ENCODE measurements around the gene CCDC3. TPM values are rescaled to one million over a fixed set of nuclear protein-coding genes. Genes with fewer than 3 reads are reported as not detected.
"Not testable (repeated sequence)": the region's sequence is repeated elsewhere in the genome, so short reads cannot be mapped to it uniquely, and the experiment has no call there.

Gene CCDC3
- polyA plus RNA-seq, 2 donors, result 3.2 to 24.3 TPM

DNA sequence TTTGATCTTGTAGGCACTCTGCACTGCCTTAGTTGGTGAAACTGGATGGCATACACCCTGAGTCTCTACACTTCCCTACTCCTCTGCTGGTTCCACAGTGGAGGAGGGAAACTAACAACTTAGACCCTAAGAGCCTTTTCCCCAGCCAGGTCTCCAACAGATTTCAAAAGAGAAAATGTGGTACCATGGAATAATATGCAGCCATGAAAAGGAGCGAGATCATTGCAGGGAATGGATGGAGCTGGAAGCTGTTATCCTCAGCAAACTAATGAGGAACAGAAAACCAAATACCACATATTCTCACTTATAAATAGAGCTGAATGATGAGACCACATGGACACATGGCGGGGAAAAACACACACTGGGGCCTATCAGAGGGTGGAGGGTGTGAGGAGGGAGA is 36.3 kb upstream of the CCDC3 start:
- no peaks in the 10 kb centered on the region for H3K36me3 ChIP-seq (ENCODE audit: control insufficient read depth in 2 of 2, insufficient read depth in 2 of 2, low read length in 1 of 2)
- H3K27ac ChIP-seq (ENCODE audit: low read depth in 2 of 2, low read length in 1 of 2), result no peak overlapping the region
- H3K9me3 ChIP-seq (ENCODE audit: control insufficient read depth in 2 of 2, insufficient read depth in 1 of 2, low read depth in 1 of 2, low read length in 1 of 2), result no peaks in the 10 kb centered on the region
- 90 to 93% methylated on average over 2 of the region's 2 CpGs for WGBS, 2 donors
- H3K4me3 ChIP-seq (ENCODE audit: low read depth in 1 of 2, low read length in 2 of 2), result no peak overlapping the region
- H3K4me1 ChIP-seq (ENCODE audit: control insufficient read depth in 2 of 2, insufficient read depth in 2 of 2, low read length in 1 of 2), result no peaks in the 10 kb centered on the region
- H3K27me3 ChIP-seq (ENCODE audit: control insufficient read depth in 1 of 2, insufficient read depth in 2 of 2, low read length in 2 of 2), result no peaks in the 10 kb centered on the region

- no peaks in the 10 kb centered on the region for H3K4me1 ChIP-seq (ENCODE audit: control insufficient read depth in 2 of 2, insufficient read depth in 2 of 2, low read length in 1 of 2)
These were observed 35.3 kb upstream of the CCDC3 start for GRCh38 chr10:13036841-13037240.

GRCh38 chr10:13035731-13036130 is 34.2 kb upstream of the CCDC3 start:
- H3K27me3 ChIP-seq (ENCODE audit: control insufficient read depth in 1 of 2, insufficient read depth in 2 of 2, low read length in 2 of 2); H3K27ac ChIP-seq (ENCODE audit: low read depth in 2 of 2, low read length in 1 of 2); H3K36me3 ChIP-seq (ENCODE audit: control insufficient read depth in 2 of 2, insufficient read depth in 2 of 2, low read length in 1 of 2); H3K4me1 ChIP-seq (ENCODE audit: control insufficient read depth in 2 of 2, insufficient read depth in 2 of 2, low read length in 1 of 2); H3K4me3 ChIP-seq (ENCODE audit: low read depth in 1 of 2, low read length in 2 of 2); H3K9me3 ChIP-seq (ENCODE audit: control insufficient read depth in 2 of 2, insufficient read depth in 1 of 2, low read depth in 1 of 2, low read length in 1 of 2): not testable (repeated sequence)
- WGBS, 2 donors, result 79 to 81% methylated on average over 9 of the region's 9 CpGs

More at GRCh38 chr10:13036841-13037240, 35.3 kb upstream of the CCDC3 start:
- 74 to 80% methylated on average over 4 of the region's 4 CpGs for WGBS, 2 donors
- no peaks in the 10 kb centered on the region for H3K9me3 ChIP-seq (ENCODE audit: control insufficient read depth in 2 of 2, insufficient read depth in 1 of 2, low read depth in 1 of 2, low read length in 1 of 2)
- H3K4me3 ChIP-seq (ENCODE audit: low read depth in 1 of 2, low read length in 2 of 2), result no peak overlapping the region
- no peaks in the 10 kb centered on the region for H3K27me3 ChIP-seq (ENCODE audit: control insufficient read depth in 1 of 2, insufficient read depth in 2 of 2, low read length in 2 of 2)
- H3K36me3 ChIP-seq (ENCODE audit: control insufficient read depth in 2 of 2, insufficient read depth in 2 of 2, low read length in 1 of 2), result no peaks in the 10 kb centered on the region
- no peak overlapping the region for H3K27ac ChIP-seq (ENCODE audit: low read depth in 2 of 2, low read length in 1 of 2)

- Histone ChIP-seq H3K36me3 (ENCODE audit: control insufficient read depth in 2 of 2, insufficient read depth in 2 of 2, low read length in 1 of 2) (no peaks in the 10 kb centered on the region), H3K27ac (ENCODE audit: low read depth in 2 of 2, low read length in 1 of 2) (no peak overlapping the region), H3K27me3 (ENCODE audit: control insufficient read depth in 1 of 2, insufficient read depth in 2 of 2, low read length in 2 of 2) (peaks cover 2 to 3% of the 10 kb centered on the region in 2 donors), H3K4me3 (ENCODE audit: low read depth in 1 of 2, low read length in 2 of 2) (no peak overlapping the region), H3K9me3 (ENCODE audit: control insufficient read depth in 2 of 2, insufficient read depth in 1 of 2, low read depth in 1 of 2, low read length in 1 of 2) (peaks cover 0 to 7% of the 10 kb centered on the region in 2 donors), H3K4me1 (ENCODE audit: control insufficient read depth in 2 of 2, insufficient read depth in 2 of 2, low read length in 1 of 2) (no peaks in the 10 kb centered on the region)
- WGBS, 2 donors, result 65 to 68% methylated on average over 5 of the region's 5 CpGs
These were observed 25.4 kb upstream of the CCDC3 start for GRCh38 chr10:13026873-13027272.

- 64 to 79% methylated on average over 2 of the region's 2 CpGs for WGBS, 2 donors
- no peak overlapping the region for H3K4me3 ChIP-seq (ENCODE audit: low read depth in 1 of 2, low read length in 2 of 2)
- H3K27me3 ChIP-seq (ENCODE audit: control insufficient read depth in 1 of 2, insufficient read depth in 2 of 2, low read length in 2 of 2), result peaks cover 2 to 3% of the 10 kb centered on the region in 2 donors
- no peak overlapping the region for H3K27ac ChIP-seq (ENCODE audit: low read depth in 2 of 2, low read length in 1 of 2)
- H3K36me3 ChIP-seq (ENCODE audit: control insufficient read depth in 2 of 2, insufficient read depth in 2 of 2, low read length in 1 of 2), result no peaks in the 10 kb centered on the region
- no peaks in the 10 kb centered on the region for H3K4me1 ChIP-seq (ENCODE audit: control insufficient read depth in 2 of 2, insufficient read depth in 2 of 2, low read length in 1 of 2)
- H3K9me3 ChIP-seq (ENCODE audit: control insufficient read depth in 2 of 2, insufficient read depth in 1 of 2, low read depth in 1 of 2, low read length in 1 of 2), result peaks cover 0 to 7% of the 10 kb centered on the region in 2 donors
These were observed 22.2 kb upstream of the CCDC3 start for GRCh38 chr10:13023754-13024153.

DNA sequence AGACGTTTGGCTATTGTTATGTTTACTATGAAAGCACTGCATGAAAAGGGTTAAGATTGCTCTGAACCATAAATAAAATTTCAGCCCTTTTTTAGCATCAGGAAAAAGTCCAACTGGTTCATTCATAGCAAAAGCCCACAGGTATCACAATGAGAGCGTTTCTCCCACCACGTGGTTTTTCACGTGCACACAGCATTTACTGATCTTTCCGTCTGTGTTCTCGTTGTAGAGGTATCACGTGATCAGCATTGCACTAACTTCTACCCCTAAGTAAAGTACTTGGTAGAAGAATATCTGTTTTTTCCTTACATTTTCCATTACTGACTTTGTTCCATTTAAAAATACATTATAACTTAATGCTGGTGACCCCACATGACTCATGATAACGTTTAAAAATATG is 17.8 kb upstream of the CCDC3 start:
- WGBS, 2 donors, result 59 to 74% methylated on average over 8 of the region's 8 CpGs
- H3K27ac ChIP-seq (ENCODE audit: low read depth in 2 of 2, low read length in 1 of 2), result no peak overlapping the region
- no peak overlapping the region for H3K4me3 ChIP-seq (ENCODE audit: low read depth in 1 of 2, low read length in 2 of 2)
- H3K27me3 ChIP-seq (ENCODE audit: control insufficient read depth in 1 of 2, insufficient read depth in 2 of 2, low read length in 2 of 2), result peaks cover 0 to 2% of the 10 kb centered on the region in 2 donors
- H3K9me3 ChIP-seq (ENCODE audit: control insufficient read depth in 2 of 2, insufficient read depth in 1 of 2, low read depth in 1 of 2, low read length in 1 of 2), result peaks cover 0 to 7% of the 10 kb centered on the region in 2 donors
- H3K4me1 ChIP-seq (ENCODE audit: control insufficient read depth in 2 of 2, insufficient read depth in 2 of 2, low read length in 1 of 2), result no peaks in the 10 kb centered on the region
- H3K36me3 ChIP-seq (ENCODE audit: control insufficient read depth in 2 of 2, insufficient read depth in 2 of 2, low read length in 1 of 2), result no peaks in the 10 kb centered on the region

GRCh38 chr10:13018171-13018570 is 16.7 kb upstream of the CCDC3 start:
- WGBS, 2 donors, result 52 to 59% methylated on average over 3 of the region's 3 CpGs
- Histone ChIP-seq H3K9me3 (ENCODE audit: control insufficient read depth in 2 of 2, insufficient read depth in 1 of 2, low read depth in 1 of 2, low read length in 1 of 2) (peaks cover 0 to under 1% of the 10 kb centered on the region in 2 donors), H3K36me3 (ENCODE audit: control insufficient read depth in 2 of 2, insufficient read depth in 2 of 2, low read length in 1 of 2) (no peaks in the 10 kb centered on the region), H3K27me3 (ENCODE audit: control insufficient read depth in 1 of 2, insufficient read depth in 2 of 2, low read length in 2 of 2) (no peaks in the 10 kb centered on the region), H3K4me1 (ENCODE audit: control insufficient read depth in 2 of 2, insufficient read depth in 2 of 2, low read length in 1 of 2) (no peaks in the 10 kb centered on the region), H3K4me3 (ENCODE audit: low read depth in 1 of 2, low read length in 2 of 2) (no peak overlapping the region), H3K27ac (ENCODE audit: low read depth in 2 of 2, low read length in 1 of 2) (no peak overlapping the region)

DNA sequence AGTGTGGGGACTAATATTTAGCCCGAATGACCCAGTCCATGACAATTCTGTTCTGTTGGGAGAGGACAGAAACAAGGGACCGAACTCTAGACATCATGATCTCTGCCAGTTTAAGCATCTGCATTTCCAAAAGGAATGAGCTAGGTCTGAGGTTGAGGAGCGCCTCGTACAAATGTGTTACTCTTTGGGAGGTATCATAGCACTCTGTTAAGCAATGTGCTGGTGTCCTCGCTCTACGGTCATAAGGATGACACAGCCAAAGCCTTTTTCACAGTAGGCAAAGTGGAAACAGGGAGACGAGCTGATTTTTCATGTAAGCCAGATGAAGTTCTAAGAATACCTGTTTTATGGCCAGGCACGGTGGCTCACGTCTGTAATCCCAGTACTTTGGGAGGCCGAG is 15.4 kb upstream of the CCDC3 start:
- 92% methylated on average over 10 of the region's 10 CpGs for WGBS, 2 donors
- no peaks in the 10 kb centered on the region for H3K4me1 ChIP-seq (ENCODE audit: control insufficient read depth in 2 of 2, insufficient read depth in 2 of 2, low read length in 1 of 2)
- H3K27ac ChIP-seq (ENCODE audit: low read depth in 2 of 2, low read length in 1 of 2), result no peak overlapping the region
- no peaks in the 10 kb centered on the region for H3K9me3 ChIP-seq (ENCODE audit: control insufficient read depth in 2 of 2, insufficient read depth in 1 of 2, low read depth in 1 of 2, low read length in 1 of 2)
- no peaks in the 10 kb centered on the region for H3K36me3 ChIP-seq (ENCODE audit: control insufficient read depth in 2 of 2, insufficient read depth in 2 of 2, low read length in 1 of 2)
- H3K27me3 ChIP-seq (ENCODE audit: control insufficient read depth in 1 of 2, insufficient read depth in 2 of 2, low read length in 2 of 2), result no peaks in the 10 kb centered on the region
- H3K4me3 ChIP-seq (ENCODE audit: low read depth in 1 of 2, low read length in 2 of 2), result no peak overlapping the region

- Histone ChIP-seq H3K4me1 (ENCODE audit: control insufficient read depth in 2 of 2, insufficient read depth in 2 of 2, low read length in 1 of 2) (no peaks in the 10 kb centered on the region), H3K27ac (ENCODE audit: low read depth in 2 of 2, low read length in 1 of 2) (no peak overlapping the region), H3K36me3 (ENCODE audit: control insufficient read depth in 2 of 2, insufficient read depth in 2 of 2, low read length in 1 of 2) (no peaks in the 10 kb centered on the region), H3K4me3 (ENCODE audit: low read depth in 1 of 2, low read length in 2 of 2) (no peak overlapping the region), H3K9me3 (ENCODE audit: control insufficient read depth in 2 of 2, insufficient read depth in 1 of 2, low read depth in 1 of 2, low read length in 1 of 2) (no peaks in the 10 kb centered on the region), H3K27me3 (ENCODE audit: control insufficient read depth in 1 of 2, insufficient read depth in 2 of 2, low read length in 2 of 2) (no peaks in the 10 kb centered on the region)
- WGBS, 2 donors, result 48 to 50% methylated on average over 5 of the region's 5 CpGs
These were observed 14.9 kb upstream of the CCDC3 start for GRCh38 chr10:13016426-13016825.

- peaks cover 0 to 3% of the 10 kb centered on the region in 2 donors for H3K4me1 ChIP-seq (ENCODE audit: control insufficient read depth in 2 of 2, insufficient read depth in 2 of 2, low read length in 1 of 2)
- H3K36me3 ChIP-seq (ENCODE audit: control insufficient read depth in 2 of 2, insufficient read depth in 2 of 2, low read length in 1 of 2), result no peaks in the 10 kb centered on the region
- no peak overlapping the region for H3K4me3 ChIP-seq (ENCODE audit: low read depth in 1 of 2, low read length in 2 of 2)
- H3K27ac ChIP-seq (ENCODE audit: low read depth in 2 of 2, low read length in 1 of 2), result no peak overlapping the region
- 47 to 52% methylated on average over 3 of the region's 3 CpGs for WGBS, 2 donors
- H3K27me3 ChIP-seq (ENCODE audit: control insufficient read depth in 1 of 2, insufficient read depth in 2 of 2, low read length in 2 of 2), result no peaks in the 10 kb centered on the region
- no peaks in the 10 kb centered on the region for H3K9me3 ChIP-seq (ENCODE audit: control insufficient read depth in 2 of 2, insufficient read depth in 1 of 2, low read depth in 1 of 2, low read length in 1 of 2)
These were observed 4.5 kb upstream of the CCDC3 start for GRCh38 chr10:13006037-13006436.

All from esophagus (tissue), 2 donors.